Measurements from ENCODE around the gene BRD8. TPM values are rescaled to one million over a fixed set of nuclear protein-coding genes. Genes with fewer than 3 reads are reported as not detected.
A peak's percentile ranks its signal among the peaks of the same experiment; 100 is the strongest.
"Not testable (repeated sequence)": the region's sequence is repeated elsewhere in the genome, so short reads cannot be mapped to it uniquely, and the experiment has no call there.

BRD8 gene
- polyA plus RNA-seq, 1 experiment = 72.2 TPM

- CTCF ChIA-PET = interaction anchor here (0.6 kb wide), 1 partner anchor 437 kb away, joined by 3 read pairs; no protein-coding TSS in a partner anchor
- no peaks in the 10 kb centered on the region for H3K9me3 ChIP-seq (ENCODE audit: control insufficient read depth, insufficient read depth, low read length)
- POLR2A ChIA-PET = interaction anchor here (0.7 kb wide), 1 partner anchor 27 kb away, joined by 4 read pairs; no protein-coding TSS in a partner anchor
- DNase-seq (ENCODE audit: low read depth, low spot score) = no peak
- no peak overlapping the region for H3K27ac ChIP-seq (ENCODE audit: low read depth, low read length)
- no peaks in the 10 kb centered on the region for H3K27me3 ChIP-seq (ENCODE audit: control insufficient read depth, insufficient read depth, low read length)
- H3K4me3 ChIP-seq (ENCODE audit: low read depth, low read length) = no peak overlapping the region
- no peak for TF ChIP-seq CTCF (IDR thresholded peaks at IDR 0.05; ENCODE audit: low read depth, low read length)
These were observed 38.4 kb upstream of the BRD8 start for GRCh38 chr5:138216799-138217198.

- peak within 1 kb of the TSS; percentile 77 for H3K27ac ChIP-seq (ENCODE audit: low read depth, low read length)
- H3K27me3 ChIP-seq (ENCODE audit: control insufficient read depth, insufficient read depth, low read length) = no peaks in the 10 kb centered on the region
- POLR2A ChIA-PET = interaction anchor here (1.0 to 2.2 kb wide), 5 partner anchors 25 to 141 kb away, joined by 3 to 10 read pairs (median 4); partner anchors contain the start of genes BRD8, FAM53C and KIF20A
- no peaks in the 10 kb centered on the region for H3K9me3 ChIP-seq (ENCODE audit: control insufficient read depth, insufficient read depth, low read length)
- TF ChIP-seq CTCF (IDR thresholded peaks at IDR 0.05; ENCODE audit: low read depth, low read length) = no peak
- CTCF ChIA-PET = interaction anchor here (3.2 to 3.3 kb wide), 2 partner anchors 9 to 139 kb away, joined by 19 to 20 read pairs; partner anchors contain the start of gene KDM3B
- DNase-seq (ENCODE audit: low read depth, low spot score) = peak; percentile 91
- peak within 1 kb of the TSS; percentile 98 for H3K4me3 ChIP-seq (ENCODE audit: low read depth, low read length)
These were observed 35.0 kb upstream of the BRD8 start, which contains the start of gene CDC23 for GRCh38 chr5:138213161-138214029. TSS of gene CDC23 (minus strand) at chr5:138213323. CDS start at chr5:138213312, 11 bp downstream.

GRCh38 chr5:138212828-138213160, 34.4 kb upstream of the BRD8 start:
- ChIA-PET CTCF (interaction anchor here (3.2 to 3.3 kb wide), 2 partner anchors 10 to 140 kb away, joined by 19 to 20 read pairs; partner anchors contain the start of gene KDM3B), POLR2A (interaction anchor here (1.0 to 2.2 kb wide), 5 partner anchors 24 to 142 kb away, joined by 3 to 10 read pairs (median 4); partner anchors contain the start of genes BRD8, FAM53C and KIF20A)
- no peaks in the 10 kb centered on the region for H3K27me3 ChIP-seq (ENCODE audit: control insufficient read depth, insufficient read depth, low read length)
- peak overlapping the region; percentile 77 for H3K27ac ChIP-seq (ENCODE audit: low read depth, low read length)
- H3K9me3 ChIP-seq (ENCODE audit: control insufficient read depth, insufficient read depth, low read length) = no peaks in the 10 kb centered on the region
- DNase-seq (ENCODE audit: low read depth, low spot score) = no peak
- H3K4me3 ChIP-seq (ENCODE audit: low read depth, low read length) = peak overlapping the region; percentile 98
- no peak for TF ChIP-seq CTCF (IDR thresholded peaks at IDR 0.05; ENCODE audit: low read depth, low read length)

GRCh38 chr5:138210985-138211384, 32.6 kb upstream of the BRD8 start:
- CTCF ChIA-PET = no interaction called here
- Histone ChIP-seq H3K27ac (ENCODE audit: low read depth, low read length) (no peak overlapping the region), H3K27me3 (ENCODE audit: control insufficient read depth, insufficient read depth, low read length) (no peaks in the 10 kb centered on the region), H3K4me3 (ENCODE audit: low read depth, low read length) (no peak overlapping the region), H3K9me3 (ENCODE audit: control insufficient read depth, insufficient read depth, low read length) (no peaks in the 10 kb centered on the region)
- DNase-seq (ENCODE audit: low read depth, low spot score) = no peak
- no peak for TF ChIP-seq CTCF (IDR thresholded peaks at IDR 0.05; ENCODE audit: low read depth, low read length)
- POLR2A ChIA-PET = no interaction called here

GRCh38 chr5:138193859-138194258, 15.4 kb upstream of the BRD8 start:
- H3K9me3 ChIP-seq (ENCODE audit: control insufficient read depth, insufficient read depth, low read length); DNase-seq (ENCODE audit: low read depth, low spot score); H3K27me3 ChIP-seq (ENCODE audit: control insufficient read depth, insufficient read depth, low read length); H3K4me3 ChIP-seq (ENCODE audit: low read depth, low read length); CTCF ChIA-PET; H3K27ac ChIP-seq (ENCODE audit: low read depth, low read length): not testable (repeated sequence)
- POLR2A ChIA-PET = interaction anchor here (0.7 kb wide), 1 partner anchor 14 kb away, joined by 5 read pairs; no protein-coding TSS in a partner anchor
